GM18861 (cell line): Measurements from ENCODE around the gene NTF4.
"Not testable (repeated sequence)": the region's sequence is repeated elsewhere in the genome, so short reads cannot be mapped to it uniquely, and the experiment has no call there.

Source experiments
- ATAC-seq: cut with Tn5 transposase; IDR thresholded peaks from one replicate; pipeline ENCODE4 v1.9.1; 2021; ENCODE audit not compliant: unreplicated experiment

NTF4 gene

DNA sequence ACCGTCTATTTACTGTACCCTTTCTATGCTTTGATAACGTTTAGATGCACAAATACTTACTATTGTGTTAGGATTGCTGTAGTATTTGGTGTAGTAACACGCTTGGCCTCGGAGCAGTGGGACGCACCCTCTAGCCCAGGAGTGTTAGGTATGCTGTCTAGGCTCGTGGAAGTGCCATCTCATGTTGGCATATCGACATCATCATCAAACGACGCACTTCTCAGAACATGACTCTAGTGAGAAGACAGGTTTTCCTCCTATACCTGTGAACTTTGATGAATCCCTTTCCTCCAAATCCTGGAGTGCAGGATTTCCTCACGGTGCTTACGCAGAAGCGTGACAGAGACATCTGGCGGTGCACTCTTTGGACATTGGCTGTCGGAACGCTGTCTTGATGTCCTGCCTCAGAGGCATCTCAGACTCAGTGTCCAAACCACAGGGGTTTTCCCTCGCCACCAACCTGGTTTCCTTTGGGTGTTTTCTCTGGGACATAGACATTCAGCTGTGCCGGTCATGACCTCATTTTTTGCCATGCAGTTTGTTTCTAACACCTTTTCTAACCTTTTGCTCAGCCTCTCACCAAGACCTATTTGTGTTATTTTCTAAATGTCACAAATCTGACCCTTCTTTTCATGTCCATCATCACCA, 26.9 kb upstream of the NTF4 start:
- no peak for ATAC-seq

DNA sequence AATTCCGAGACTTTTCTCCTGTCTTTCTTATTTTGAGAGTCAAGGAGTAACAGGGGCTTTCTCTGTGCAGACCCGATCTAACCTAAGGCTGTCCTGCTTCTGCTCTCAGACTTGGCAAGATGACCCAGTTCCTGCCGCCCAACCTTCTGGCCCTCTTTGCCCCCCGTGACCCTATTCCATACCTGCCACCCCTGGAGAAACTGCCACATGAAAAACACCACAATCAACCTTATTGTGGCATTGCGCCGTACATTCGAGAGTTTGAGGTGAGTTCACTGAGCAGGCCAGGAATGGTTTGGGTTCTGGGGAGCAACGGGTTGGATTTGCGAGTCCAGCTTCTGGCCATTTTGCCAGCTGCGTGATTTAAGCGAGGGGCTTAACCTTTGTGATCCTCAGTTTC, 21.7 kb upstream of the NTF4 start:
- no peak for ATAC-seq

DNA sequence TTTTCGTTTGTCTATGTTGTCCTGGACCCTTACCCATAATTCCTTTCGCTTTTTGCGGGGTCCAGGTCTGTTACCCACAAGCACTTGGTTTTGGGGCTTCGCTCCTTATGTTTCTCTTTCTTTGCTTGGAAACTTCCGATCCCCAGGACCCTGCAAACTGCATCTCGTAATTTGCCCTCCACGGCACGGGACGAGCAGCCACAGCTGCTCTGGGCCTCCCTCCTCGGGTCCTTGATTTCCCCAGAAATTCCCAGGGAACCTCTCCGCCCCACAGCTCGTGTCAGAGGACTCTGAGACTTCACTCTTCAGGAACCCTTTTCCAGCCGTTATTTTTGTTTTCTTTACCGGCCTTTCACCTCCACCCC, 21.2 kb upstream of the NTF4 start:
- no peak for ATAC-seq

DNA sequence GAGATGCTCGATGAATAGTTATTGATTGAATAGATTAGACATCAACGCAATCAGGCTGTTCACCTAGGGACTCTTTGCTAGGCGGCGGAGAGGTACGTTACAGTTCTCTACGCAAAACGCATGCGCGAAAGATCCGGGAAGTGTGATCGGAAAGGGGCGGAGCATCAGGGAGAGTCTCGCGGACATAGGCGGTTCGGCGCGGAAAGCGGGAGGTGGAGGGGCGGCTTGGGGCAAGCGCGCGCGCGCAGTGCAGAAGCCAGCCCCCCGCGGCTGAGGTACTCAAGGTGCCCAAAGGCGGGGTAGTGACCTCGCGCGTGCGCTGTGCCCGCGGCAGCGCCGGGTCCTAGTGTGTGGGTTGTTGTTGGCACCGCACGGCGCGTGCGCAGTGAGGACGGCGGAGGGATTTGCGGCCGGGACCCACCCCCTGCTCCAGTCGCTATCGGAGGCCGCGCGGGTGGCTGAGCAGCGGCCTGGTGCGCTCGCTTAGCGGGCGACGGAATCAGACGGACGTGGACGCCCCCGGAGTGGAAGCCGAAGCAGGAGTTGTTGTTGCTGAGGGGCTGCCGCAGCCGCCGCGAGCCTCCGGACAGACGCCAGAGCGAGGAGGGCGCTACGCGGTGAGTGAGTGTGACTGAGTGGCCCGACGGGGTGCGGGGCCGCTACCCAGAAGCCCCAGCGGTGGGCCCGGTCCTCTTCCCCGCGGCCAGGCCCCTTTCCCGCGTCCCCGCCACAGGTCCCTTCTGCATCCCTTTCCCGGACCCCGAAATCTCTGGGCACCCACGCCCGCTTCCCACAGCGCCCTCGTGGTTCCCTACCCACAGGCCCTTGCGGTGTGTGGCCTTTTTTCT, 20.6 kb upstream of the NTF4 start, which contains the start of gene SNRNP70:
Gene SNRNP70, plus strand, starts transcription at position 432 of the 848 bp plus-strand sequence. CDS start 964 bp downstream, outside the sequence.
- peak; percentile 85 for ATAC-seq

DNA sequence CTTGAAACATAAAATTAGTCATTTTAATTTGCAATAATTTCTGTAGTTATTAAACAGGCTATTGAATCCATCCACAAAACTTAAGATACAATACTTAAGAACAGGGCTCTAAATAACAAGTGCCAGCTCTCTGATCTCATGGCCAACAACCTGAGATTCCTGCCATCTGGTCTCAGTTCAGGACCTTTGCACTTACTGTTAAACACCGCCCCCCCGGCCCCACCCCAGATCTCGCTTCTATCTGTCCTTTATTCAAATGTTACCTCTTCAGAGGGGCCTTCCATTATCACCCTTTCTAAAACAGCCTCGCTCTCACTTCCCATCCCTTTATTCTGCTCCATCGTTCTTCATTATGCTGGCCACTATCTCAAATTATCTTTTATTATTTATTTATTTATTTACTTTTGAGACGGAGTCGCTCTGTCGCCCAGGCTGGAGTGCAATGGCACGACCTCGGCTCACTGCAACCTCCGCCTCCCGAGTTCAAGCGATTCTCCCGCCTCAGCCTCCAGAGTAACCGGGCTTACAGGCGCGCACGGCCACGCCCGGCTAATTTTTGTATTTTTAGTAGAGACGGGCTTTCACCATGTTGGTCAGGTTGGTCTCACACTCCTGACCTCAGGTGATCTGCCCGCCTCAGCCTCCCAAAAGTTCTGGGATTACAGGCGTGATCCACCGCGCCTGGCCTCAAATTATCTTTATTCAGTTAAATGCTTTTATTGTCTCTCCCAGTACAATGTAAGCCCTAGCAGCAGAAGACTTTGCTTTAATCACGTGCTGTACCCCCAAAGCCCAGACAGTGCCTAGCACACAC, 19.8 kb upstream of the NTF4 start:
- no peak for ATAC-seq

DNA sequence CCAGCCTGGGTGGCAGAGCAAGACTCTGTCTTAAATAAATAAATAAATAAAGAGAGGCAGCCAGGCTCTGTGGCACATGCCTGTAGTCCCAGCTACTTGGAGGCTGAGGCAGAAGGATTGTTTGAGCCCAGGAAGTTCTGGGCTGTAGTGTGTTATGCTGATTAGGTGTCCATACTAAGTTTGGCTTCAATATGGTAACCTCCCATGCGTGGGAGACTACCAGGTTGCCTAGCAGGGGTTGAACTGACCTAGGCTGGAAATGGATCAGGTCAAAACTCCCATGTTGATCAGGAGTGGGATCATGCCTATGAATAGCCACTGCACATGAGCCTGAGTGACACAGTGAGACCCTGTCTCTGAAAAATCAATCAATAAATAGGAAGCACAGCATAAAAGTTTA, 16.7 kb upstream of the NTF4 start:
- ATAC-seq = no peak

DNA sequence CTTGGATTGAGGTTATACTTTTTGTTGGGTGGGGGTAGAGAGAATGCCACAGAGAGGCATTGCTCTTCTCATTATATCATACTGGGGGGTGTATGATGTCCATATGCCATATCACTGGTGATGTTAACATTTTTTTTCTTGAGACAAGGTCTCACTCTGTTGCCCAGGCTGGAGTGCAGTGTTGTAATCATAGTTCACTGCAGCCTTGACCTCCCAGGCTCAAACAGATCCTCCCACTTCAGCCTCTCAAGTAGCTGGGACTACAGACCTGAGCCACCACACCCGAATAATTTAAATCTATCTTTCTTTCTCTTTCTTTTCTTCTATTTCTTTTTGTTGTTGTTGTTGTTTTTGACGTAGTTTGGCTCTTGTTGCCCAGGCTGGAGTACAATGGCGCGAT, 15.8 kb upstream of the NTF4 start:
- no peak for ATAC-seq

DNA sequence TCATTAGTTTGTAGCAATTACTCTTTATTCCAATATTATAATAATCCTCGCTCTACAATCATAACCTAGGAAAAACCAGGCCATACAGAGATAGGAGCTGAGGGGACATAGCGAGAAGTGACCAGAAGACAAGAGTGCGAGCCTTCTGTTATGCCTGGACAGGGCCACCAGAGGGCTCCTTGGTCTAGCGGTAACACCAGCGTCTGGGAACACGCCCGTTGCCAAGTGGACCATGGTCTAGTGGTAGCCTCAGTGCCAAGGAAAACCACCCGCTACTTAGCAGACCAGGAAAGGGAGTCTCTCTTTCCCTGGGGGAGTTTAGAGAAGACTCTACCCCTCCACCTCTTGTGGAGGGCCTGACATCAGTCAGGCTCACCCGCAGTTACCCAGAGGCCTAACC, 10.3 kb upstream of the NTF4 start:
- ATAC-seq = not testable (repeated sequence)

DNA sequence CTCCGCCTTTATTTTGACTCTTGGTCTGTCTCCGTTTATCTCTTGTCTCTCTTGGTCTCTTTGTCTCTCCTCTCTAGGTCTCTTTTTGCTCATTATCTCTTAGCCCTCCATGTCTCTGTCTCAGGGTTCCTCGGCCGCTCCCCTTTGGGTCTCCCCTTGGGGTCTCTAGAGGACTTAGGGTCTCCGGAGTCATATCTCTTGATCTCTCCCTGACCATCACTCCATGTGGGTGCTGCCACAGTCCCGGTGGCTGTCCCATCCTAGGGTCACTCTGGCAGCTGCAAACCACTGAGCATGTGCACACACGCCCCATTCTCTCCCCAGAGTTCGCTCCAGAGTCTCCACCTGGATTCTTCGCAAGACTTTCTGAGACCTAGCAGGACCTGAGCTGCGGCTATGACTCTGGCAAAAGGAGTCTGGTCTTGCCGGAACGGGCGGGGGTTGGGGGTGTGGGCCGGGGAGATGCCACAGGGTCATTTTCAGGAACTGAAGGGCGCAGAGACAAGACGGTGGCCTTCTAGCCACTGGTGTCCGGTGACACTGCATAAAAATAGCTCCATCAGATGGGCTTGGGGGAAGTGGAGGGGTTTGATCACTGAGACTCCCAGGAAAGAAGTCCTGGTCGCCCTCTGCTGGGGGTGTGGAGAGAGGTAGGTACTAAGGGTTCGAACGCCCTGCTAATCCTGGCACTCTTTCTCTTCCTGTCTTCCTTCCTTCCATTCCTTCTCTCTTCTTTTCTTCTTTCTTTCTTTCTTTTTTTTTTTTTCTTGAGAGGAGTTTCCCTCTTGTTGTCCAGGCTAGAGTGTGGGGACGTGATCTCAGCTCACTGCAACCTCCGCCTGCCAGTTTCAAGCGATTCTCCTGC, 9.1 kb upstream of the NTF4 start:
- no peak for ATAC-seq

DNA sequence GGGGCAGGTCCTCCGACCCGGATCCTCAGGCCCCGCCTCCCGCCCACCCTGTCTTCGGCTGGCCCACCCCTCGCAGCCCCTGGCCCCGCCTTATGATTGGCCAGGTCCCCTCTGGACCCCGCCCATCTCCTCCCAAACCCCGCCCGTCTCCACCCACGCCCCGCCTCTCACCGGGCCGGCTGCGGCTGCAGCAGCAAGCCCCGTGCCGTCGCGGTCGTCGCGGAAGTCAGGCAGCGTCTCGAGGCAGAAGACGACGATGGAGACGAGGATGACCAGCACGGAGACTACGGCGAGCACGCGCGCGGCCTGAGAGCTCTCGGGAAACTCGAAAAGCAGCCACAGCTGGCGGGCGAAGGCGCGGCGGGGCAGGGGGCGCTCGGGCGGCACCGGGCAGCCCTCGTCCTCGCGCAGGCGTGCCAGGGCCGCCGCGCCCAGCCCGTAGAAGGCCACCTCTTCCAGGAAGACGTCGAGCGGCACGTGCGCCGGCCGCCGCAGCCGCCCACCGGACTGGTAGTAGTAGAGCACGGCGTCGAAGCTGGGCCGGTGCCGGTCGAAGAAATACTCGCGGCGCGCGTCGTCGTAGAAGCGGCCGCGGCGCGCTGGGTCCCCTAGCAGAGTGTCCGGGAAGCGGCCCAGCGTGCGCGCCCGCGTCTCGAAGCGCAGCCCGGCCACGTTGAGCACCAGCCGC, 7.4 kb upstream of the NTF4 start:
- no peak for ATAC-seq

DNA sequence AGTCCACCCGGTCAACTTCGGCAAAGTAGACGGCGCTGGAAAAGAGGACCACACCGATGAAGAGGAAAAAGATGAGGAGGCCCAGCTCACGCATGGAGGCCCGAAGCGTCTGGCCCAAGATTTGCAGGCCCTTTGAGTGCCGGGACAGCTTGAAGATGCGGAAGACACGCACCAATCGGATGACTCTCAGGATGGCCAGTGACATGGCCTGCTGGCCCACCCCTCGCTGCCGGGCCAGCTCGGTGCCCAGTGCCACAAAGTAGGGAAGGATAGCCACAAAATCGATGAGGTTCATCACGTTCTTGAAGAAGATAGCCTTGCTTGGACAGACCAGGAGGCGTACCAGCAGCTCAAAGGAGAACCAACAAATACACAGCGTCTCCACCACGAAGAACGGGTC, 5.8 kb upstream of the NTF4 start:
- no peak for ATAC-seq

DNA sequence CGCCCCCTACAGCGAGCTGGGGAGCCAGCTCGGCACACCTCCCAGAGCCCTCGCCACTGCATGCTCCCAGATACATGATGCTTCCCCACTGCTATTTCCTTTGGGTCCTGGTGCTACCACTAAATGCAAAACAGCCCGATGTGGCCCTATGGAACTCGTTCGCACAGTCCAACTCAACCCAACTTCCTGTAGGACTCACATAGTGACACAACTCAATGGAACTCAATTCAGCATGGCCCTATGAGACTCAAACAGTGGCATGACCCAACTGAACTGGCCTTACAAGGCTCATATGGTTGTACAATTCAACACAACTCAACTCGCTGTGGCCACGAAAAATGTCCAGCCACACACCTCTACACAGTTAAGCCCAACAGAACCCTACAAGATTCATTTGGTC, 4.4 kb upstream of the NTF4 start:
- ATAC-seq = no peak

DNA sequence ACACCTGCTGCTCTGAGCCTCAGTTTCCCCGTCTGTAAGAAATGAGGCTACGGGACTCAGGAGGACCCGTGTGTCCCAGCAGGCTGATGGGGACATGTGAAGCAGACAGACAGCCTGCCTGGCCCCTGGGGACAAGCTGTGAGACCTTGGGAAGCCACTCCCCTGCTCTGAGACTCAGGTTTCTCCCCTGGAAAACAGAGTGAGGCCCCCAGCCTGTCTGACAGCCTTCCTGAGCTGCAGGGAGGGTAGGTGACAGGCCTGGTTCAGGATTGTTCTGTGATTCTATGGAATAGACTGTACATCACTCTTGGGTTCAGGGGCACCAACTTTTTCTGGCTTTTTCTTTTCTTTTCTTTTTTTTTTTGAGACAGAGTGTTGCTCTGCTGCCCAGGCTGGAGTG, 2.9 kb upstream of the NTF4 start:
- ATAC-seq = no peak

DNA sequence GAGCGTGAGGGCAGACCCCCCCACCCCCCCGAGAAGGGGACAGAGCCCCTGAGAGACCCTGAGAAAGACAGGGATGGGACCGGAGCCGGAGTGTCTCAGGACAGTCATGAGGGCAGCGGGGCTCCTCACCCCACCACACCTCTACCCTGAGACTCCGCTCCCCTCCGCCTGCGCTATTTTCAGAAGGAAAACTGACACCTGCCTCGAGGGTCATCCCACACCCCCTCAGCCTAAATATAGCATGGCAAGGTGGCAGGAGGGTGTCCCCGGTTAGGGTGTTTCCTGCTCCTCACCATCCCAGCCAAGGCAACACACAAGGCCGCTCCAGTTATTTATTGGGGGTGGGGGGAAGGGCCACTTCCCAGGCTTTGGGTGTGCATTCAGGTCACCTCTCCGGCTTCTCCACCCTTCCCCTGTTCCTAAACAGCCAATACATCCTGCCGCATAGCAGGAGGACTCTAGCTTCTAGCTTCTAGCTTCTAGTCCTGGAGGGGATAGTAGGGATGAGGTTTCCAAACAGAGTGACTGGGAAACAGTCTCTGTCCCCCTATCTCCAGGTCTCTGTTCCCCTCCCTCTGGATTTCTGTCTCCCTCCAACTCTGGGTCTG, 1.4 kb upstream of the NTF4 start:
- no peak for ATAC-seq

DNA sequence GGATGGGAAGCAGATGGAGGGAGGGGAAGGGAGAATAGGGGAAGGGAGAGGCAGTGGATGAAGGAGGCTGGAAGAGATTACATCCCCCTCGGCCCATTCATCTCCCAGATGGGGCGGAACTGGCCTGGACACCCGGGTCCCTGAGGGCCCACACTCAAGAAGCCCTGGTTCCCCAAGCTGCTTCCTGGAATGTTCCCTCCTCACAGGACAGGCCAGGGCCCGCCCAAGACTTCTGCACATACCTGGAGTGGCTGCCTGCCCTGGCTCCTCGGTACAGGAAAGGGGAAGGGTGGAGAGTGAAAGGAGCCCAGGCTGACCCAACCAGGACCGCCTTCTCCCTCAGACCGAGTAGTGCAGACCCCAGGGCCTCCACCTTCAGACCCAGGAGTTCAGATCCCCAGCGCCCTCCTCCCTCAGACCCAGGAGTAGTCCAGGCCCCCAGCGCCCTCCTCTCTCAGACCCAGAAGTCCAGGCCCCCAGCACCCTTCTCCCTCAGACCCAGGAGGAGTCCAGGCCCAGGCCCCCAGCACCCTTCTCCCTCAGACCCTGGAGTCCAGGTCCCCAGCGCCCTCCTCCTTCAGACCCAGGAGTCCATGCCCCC, 489 bp downstream of the NTF4 start:
- ATAC-seq = no peak

DNA sequence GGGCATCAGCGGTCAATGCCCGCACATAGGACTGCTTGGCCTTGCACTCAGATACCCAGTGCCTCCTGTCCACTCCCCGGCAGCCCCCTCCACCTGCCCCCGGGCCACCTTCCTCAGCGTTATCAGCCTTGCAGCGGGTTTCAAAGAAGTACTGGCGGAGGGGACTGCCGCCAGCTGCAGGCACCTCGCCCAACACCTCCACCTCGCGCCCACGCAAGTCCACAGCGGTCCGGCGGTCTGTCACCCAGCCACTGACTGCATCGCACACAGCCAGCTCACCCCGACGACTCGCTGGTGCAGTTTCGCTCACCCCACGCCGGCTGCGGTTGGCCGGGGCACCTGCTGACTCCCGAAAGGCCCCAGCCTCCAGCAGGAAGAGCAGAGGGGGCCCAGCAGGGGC, 3.2 kb downstream of the NTF4 start:
- ATAC-seq = no peak

DNA sequence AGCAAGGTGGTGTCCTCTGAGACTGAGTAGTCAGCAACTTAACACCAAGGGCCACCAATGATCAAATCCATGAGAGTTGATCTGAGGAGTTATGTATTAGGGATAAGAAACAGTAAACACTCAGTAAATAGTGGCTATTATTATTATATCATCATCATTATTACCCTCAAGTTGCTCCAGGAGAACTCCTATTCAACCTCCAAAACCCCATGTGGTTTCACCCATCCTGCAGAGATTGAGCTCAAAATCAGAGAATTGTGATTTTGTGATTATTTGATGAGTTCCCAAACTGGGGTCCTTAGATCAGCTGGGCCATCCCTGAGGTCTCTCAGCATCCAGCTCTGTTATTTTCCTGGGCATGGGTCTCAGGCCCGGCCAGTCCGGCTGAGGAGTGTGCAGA, 3.6 kb downstream of the NTF4 start:
- ATAC-seq = no peak

DNA sequence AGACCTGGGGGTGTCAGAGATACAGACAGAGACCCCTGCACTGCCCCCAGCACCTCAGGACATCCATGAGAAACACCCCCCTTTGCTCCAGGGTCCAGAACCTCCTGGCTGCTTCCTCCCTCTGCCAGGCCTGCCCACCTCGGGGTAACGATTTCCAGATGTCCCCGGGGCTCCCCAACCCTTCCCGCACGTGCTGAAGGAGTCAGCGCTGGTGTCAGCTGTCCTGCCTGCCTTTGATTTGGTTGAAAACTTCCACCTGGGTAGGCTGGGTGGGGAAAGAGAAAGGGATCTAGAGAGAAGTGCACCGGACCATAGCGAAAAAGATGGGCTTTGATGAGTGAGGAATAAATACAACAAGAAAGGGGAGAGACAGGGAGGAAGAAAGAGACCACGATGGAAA, 5.6 kb downstream of the NTF4 start:
- no peak for ATAC-seq

DNA sequence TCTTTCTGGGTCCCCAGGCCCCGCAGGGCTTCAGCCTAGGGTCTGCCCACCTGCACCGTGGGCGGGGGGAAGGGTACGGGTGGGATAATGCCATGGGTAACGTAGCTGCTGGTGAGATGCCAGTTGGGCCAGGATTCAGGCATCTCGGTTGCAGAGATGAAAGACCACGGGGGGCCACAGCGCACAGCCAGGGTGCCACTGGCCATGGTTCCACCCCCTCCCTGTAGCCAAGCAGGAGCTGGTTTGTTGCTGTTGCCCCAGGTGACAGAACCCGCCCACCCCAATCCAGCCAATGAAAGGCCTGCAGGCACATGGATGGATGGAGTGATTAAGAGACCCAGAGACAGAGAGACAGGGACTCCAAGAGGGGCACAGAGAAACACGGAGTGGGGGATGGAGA, 6.1 kb downstream of the NTF4 start:
- ATAC-seq = no peak
